Amniotic stem cell (primary cell): Measurements from ENCODE around the gene LRRC8D.
A peak's percentile ranks its signal among the peaks of the same experiment; 100 is the strongest.
"Not testable (repeated sequence)": the region's sequence is repeated elsewhere in the genome, so short reads cannot be mapped to it uniquely, and the experiment has no call there.

ENCODE experiments used
- DNase-seq: peaks from one replicate; lab custom pipeline; 2025; lab: John Stamatoyannopoulos, UW

Gene LRRC8D

GRCh38 chr1:89820422-89821321, at the start of gene LRRC8D:
LRRC8D (plus strand) TSS chr1:89821032; CDS start chr1:89933069, 112,037 bp downstream.
- DNase-seq = peak; percentile 64

- no peak for DNase-seq
These were observed 48.8 kb upstream of the LRRC8D start for GRCh38 chr1:89771991-89772560.

- not testable (repeated sequence) for DNase-seq
These were observed 44.7 kb upstream of the LRRC8D start for GRCh38 chr1:89776104-89776503.

- DNase-seq = not testable (repeated sequence)
These were observed 43.6 kb upstream of the LRRC8D start for GRCh38 chr1:89777271-89777670.

- no peak for DNase-seq
These were observed 41.5 kb upstream of the LRRC8D start for GRCh38 chr1:89779151-89779940.

- peak; percentile 34 for DNase-seq
These were observed 40.1 kb upstream of the LRRC8D start for GRCh38 chr1:89780721-89781120.

GRCh38 chr1:89781494-89782126, 39.2 kb upstream of the LRRC8D start:
- DNase-seq = no peak

GRCh38 chr1:89786628-89787214, 34.1 kb upstream of the LRRC8D start:
- DNase-seq = no peak

GRCh38 chr1:89790592-89790991, 30.2 kb upstream of the LRRC8D start:
- no peak for DNase-seq

GRCh38 chr1:89791064-89791726, 29.6 kb upstream of the LRRC8D start:
- DNase-seq = no peak

GRCh38 chr1:89794406-89794805, 26.4 kb upstream of the LRRC8D start:
- DNase-seq = no peak

GRCh38 chr1:89795571-89795970, 25.3 kb upstream of the LRRC8D start:
- not testable (repeated sequence) for DNase-seq

GRCh38 chr1:89797876-89798275, 23.0 kb upstream of the LRRC8D start:
- not testable (repeated sequence) for DNase-seq

- DNase-seq = no peak
These were observed 21.3 kb upstream of the LRRC8D start for GRCh38 chr1:89799495-89799894.

GRCh38 chr1:89800022-89800655, 20.7 kb upstream of the LRRC8D start:
- DNase-seq = no peak

- no peak for DNase-seq
These were observed 20.1 kb upstream of the LRRC8D start for GRCh38 chr1:89800718-89801117.

- DNase-seq = no peak
These were observed 18.8 kb upstream of the LRRC8D start for GRCh38 chr1:89802051-89802450.

GRCh38 chr1:89802841-89803240, 18.0 kb upstream of the LRRC8D start:
- DNase-seq = no peak

GRCh38 chr1:89804642-89805237, 16.1 kb upstream of the LRRC8D start:
- DNase-seq = peak; percentile 62

- no peak for DNase-seq
These were observed 14.2 kb upstream of the LRRC8D start for GRCh38 chr1:89806616-89807015.
